GM21737 (cell line): ENCODE results near the gene SEMA7A.

Experiments used
- ATAC-seq: cut with Tn5 transposase; IDR thresholded peaks from one replicate; pipeline ENCODE4 v1.9.1; 2021; ENCODE audit warnings: mild to moderate bottlenecking, moderate library complexity; ENCODE audit not compliant: unreplicated experiment

Gene SEMA7A

GRCh38 chr15:74389241-74390048 lies 44.3 kb downstream of the SEMA7A start:
- no peak for ATAC-seq

DNA sequence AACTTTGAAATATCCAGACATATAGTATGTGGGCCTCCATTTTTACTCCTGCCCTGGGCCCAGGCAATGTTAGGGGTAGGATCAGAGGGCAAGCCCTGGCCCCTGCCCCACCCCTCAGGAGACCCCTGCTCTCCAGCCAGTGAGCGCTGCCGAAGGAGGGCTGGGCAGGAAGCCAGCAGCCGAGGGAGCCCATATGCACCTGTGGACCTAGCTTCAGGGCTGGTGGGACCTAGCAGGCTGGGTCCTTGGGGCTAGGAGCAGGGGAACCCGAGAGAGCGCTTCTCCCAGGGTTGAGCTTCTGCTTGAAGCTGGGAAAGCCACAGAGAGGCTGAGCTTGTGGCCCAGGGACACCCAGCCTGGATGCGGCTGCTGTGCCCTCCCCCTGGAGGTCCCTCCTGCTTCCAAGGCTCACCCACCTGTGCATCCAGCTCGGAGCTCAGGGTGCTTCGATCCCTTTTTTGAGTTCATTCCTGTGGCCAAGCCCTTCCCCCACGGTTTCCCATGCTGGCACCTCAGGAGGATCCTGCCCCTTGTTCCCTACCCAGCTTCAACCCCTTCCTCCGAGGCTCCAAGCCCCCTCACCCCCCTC lies 45.3 kb downstream of the SEMA7A start:
- no peak for ATAC-seq

DNA sequence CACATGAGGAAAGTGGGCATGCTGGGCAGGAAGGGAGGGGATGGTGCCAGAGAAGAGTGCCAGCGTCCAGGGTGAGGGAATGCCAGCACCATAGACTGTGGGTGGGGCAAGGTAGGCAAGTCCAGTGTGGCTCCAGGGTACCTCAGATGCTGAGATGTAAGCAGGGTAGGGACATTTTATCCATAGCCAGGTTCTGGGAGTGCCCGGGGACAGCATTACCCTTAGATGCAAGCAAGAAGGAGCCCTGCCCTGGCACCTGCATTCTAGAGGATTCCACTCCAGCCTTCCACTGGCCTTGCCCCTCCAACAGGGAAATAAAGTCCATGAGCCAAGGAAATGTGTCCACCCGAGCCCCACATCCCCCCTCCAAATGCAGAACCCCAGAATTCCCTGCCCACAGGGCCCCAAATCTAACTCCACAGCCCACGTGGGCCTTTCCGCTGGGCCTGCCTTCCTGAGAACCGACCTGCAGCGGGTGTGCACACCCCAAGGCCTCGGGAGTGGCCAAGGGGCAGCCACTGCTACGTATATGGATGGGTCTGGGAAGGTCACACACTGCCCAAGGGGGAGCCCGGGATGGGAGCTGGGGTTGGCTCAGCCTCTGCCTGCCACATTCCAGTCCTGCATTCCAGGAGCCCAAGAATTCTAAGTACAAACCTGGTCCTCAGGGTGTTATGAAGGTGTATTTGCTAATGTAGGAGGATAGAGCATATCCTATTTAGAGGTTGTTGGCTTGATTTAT lies 46.0 kb downstream of the SEMA7A start:
- ATAC-seq, result no peak

DNA sequence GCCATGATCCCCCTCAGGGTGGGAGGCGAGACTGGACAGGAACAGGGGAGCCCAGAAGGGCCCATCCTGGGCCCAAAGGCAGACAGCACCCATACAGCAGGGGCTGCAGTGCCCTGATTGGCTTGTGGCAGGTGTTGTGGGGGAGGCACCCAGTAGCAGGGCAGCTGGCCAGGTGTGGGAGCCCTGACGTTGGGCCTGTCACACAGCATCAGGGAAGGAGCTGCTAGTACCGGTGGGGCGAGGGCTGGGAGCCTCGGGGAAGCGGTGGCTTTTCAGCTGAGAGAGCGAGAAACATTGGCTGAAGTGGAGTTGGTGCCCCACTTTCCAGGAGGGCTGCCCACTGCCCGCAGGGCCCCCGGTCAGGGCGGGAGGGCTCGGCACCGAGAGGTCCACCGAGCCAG lies 46.6 kb downstream of the SEMA7A start:
- ATAC-seq, result no peak

DNA sequence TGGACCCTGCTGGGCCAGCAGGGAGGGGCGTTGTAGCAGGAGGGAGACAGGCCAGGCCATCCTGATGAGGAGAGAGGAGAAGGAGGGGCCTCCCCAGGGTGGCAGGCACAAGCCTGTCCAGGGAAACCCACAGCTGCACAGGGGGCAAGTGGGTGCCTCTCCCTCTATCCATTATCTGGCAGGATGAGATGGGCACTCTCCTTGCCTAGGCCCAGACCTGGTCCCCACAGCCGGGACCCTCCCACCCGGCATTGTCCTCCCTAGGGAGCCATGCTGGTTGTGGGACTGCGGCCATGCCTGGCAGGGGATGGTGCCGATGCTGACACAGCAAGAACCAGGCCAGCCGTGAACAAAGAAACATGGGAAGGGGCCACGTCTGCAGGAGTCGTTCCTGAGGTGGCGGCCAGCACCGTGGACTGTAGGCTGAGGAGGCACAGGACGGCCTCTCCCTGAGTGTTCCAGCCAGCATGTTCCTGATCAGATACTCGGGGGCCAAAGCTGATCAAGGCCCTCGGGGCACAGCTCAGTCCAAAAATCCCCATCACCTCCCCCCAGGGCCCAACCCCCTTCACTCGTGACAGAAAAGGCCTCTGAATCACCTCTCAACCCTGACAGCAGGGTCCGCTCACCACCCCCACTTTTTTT lies 47.1 kb downstream of the SEMA7A start:
- no peak for ATAC-seq

DNA sequence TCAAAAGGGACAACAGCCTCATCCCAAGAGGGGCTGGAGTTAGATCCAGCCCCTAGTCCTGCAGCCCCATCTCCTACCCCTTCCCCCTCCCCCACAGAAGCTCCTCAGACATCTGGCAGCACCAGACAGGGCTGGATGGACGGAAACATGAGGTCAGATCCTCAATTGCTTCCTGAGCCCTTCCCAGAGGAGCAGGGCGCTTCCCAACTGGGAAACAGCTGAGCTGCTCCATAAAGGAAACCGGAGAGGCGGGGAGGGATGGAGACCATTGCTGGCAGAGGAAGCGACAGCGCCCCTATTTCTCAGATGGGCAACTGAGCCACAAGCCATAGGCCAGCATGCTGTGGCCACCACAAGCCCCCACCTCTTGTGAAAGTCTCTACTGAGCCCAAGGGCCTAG lies 48.0 kb downstream of the SEMA7A start:
- no peak for ATAC-seq

- ATAC-seq, result peak; percentile 46
These were observed 48.7 kb downstream of the SEMA7A start for GRCh38 chr15:74384881-74385643.

GRCh38 chr15:74384566-74384880 lies 49.2 kb downstream of the SEMA7A start:
- ATAC-seq, result no peak

GRCh38 chr15:74383695-74384565 lies 49.8 kb downstream of the SEMA7A start:
- ATAC-seq, result peak; percentile 46

DNA sequence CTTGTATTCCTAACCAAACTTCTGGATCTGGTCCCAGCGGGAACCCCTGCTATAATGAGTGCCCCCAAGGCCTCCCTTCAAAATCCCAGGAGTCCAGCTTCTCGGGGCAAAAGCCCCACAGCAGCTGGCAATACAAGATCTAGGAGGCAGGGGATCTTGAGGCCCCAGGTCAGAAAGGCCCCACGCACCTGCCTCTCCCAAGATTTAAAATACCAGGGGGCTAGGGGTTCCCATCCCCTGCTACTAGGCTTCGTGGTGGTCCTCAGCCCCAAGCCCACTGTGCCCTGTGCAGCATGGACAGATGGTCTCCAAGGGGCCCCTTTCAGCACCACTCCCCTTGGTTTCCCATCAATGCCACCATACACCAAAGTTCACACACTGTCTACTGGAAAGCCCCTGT lies 50.5 kb downstream of the SEMA7A start:
- ATAC-seq, result peak; percentile 7

GRCh38 chr15:74382004-74382816 lies 51.5 kb downstream of the SEMA7A start:
- ATAC-seq, result peak; percentile 32

DNA sequence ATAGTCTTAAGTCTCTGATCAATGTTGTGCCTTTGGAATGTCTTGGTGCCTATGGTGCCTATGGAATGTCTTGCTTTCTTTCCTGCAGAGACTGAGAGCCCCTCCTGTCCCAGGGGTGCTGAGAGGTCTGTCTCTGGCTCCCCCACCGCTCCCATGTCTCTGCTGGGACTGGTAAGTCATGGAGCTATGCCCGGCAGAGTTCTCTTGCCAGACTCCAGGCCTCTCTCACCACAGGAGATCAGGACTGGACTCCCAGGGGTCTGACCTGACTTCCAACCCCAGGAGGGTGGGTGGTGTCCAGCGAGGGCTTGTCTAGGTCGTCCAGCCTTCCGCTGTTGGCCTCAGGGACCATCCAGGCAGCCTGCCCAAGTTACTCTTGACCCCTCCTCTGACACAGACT lies 52.3 kb downstream of the SEMA7A start:
- ATAC-seq, result no peak

DNA sequence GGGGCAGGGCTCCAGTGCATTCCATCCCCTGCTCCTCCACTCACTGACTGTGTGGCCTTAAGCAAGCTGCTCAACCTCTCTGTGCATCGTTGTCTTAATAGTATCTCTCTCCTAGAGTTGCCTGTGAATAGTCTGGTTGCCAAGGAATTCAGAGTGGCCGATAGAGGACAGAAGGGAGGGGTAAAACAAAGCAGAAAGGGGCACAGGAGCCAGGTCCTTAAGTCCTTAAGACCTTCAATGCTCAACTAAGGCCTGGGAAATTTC lies 52.6 kb downstream of the SEMA7A start:
- no peak for ATAC-seq

DNA sequence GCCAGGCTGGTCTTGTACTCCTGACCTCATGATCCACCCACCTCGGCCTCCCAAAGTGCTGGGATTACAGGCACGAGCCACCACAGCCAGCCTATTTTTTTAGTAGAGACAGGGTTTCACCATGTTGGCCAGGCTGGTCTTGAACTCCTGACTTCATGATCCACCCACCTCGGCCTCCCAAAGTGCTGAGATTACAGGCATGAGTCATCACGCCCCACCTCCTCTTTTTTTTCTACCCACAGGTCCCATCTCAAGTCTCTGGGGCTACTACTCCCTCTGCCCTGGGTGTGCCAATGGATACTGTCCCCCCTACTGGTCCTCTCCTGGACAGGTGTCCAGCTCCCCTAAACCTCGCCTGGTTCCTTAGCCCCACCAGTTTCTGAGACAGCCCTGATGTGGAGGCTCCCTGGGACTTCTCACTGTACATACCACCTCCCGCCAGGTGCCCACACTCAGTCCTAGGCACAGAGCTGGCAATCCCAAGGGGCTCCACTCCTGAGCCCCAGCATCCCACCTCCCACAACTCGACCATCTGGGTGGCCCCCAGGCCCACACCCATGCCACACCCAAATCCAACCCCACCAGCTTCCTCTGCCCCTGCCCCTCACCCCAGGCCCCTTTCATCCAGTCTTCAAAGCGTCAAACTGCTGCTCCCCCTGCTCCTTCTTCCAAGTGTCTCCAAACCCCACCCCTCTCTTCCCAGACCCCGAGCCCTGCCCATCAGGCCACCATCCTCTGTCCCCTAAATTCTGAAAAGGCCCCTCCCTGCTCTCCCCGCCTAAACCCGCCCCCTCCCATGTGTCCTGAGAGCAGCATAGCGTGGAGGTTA lies 53.2 kb downstream of the SEMA7A start:
- no peak for ATAC-seq

DNA sequence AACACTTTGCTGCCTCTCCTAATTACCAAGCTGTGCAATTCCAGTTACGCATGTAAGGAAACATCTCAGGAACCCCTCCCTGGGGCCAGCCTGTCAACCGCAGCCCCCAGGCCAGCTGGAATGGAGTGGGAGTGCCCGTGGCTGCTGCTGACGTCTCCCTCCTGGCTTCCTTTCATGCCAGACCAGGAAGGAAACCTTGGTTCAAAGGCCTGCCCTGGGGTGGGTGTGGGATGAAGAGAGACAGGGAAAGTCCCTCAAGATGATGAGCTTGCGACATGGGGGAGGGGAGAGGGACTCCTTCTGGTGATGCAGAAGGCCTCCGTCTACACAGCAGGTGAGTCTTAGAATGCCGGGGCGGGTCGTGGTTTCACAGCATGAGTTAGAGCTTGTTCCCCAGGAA lies 54.9 kb downstream of the SEMA7A start:
- no peak for ATAC-seq

- ATAC-seq, result no peak
These were observed 55.7 kb downstream of the SEMA7A start for GRCh38 chr15:74377831-74378766.

DNA sequence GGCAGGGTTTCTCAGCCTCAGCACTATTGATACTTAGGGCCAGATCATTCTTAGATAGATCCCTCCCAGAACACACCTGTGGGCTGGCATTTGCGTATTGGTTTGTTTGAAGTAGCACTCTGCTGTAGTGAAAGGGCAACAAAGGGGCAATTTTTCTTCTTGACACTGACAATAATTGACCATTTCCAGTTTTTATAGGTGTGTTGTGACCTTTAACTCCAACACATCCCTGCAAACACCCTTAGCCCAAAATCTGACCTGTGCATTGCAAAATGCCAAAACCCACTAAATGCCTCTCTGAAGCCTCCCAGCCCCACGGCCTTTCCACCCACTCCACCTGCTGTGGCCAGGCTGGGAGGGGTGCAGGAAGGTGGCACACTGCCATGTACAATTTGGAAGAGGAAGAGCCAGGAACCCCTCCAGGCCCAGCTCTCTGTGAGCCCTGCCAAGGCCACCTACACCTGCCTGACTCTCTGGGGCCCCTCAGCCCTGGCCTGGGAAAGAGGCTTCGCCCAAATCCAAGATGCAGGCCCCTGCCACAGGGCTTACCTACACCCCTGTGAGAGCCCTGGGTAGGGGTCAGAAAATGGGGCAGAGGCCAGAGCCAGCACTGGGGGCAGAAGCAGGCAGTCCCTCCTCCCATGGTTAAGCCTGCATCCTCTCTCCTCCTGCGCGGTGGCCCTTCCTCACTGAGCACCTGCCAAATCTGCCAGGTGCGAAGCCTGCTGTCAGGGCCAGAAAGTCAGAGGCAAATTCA lies 56.8 kb downstream of the SEMA7A start:
- ATAC-seq, result no peak
